Measurements from ENCODE around the gene MYZAP. TPM values are rescaled to one million over a fixed set of nuclear protein-coding genes. Genes with fewer than 3 reads are reported as not detected.

MYZAP gene
- total and polyA plus RNA-seq, 2 of the 13 experiments (the other 11 are each of a cell fraction or from before 2014, with no cell fraction given): not detected

GRCh38 chr15:57686657-57687056 is 95.0 kb downstream of the MYZAP start:
- intact Hi-C loops (cut with micrococcal nuclease; ENCODE audit: unreplicated experiment) (no loop called here), in situ Hi-C loops (cut with HindIII; ENCODE audit: extremely low pct_ligation_motif_present, low pct_unique_long_range_greater_than_20kb) (no loop called here)
- H3K4me1 ChIP-seq (ENCODE audit: insufficient read depth, low read length): no peaks in the 10 kb centered on the region
- H3K4me2 ChIP-seq (ENCODE audit: low read depth, low read length): no peak overlapping the region
- CTCF ChIA-PET (ENCODE audit: low intra/inter-chr PET ratio, low total read pairs): no interaction called here
- no peaks in the 10 kb centered on the region for H4K20me1 ChIP-seq (ENCODE audit: insufficient read depth, low read length)
- H3K27ac ChIP-seq (ENCODE audit: extremely low read length, insufficient read depth, low read length): no peak overlapping the region
- no peak for DNase-seq (ENCODE audit: low spot score)
- no peak for ATAC-seq
- no peaks in the 10 kb centered on the region for H3K36me3 ChIP-seq (replicated peaks in 1 of 2; ENCODE audit: control insufficient read depth in 1 of 2, insufficient read depth in 2 of 2, low read length in 2 of 2)
- H3K27me3 ChIP-seq (ENCODE audit: control insufficient read depth in 1 of 2, insufficient read depth in 2 of 2, low read length in 2 of 2): peaks cover 1 to 9% of the 10 kb centered on the region in 2 experiments; a peak in 3 of 5 replicates
- POLR2A ChIA-PET: no interaction called here
- no peaks in the 10 kb centered on the region for H3K9me3 ChIP-seq (ENCODE audit: low read length)
- WGBS (ENCODE audit: low lambda C conversion rate): 51% methylated on average over 4 of the region's 4 CpGs
- no TSS peak for BruUV-seq (replicated peaks)
- no peaks in the 10 kb centered on the region for H3K79me2 ChIP-seq (ENCODE audit: insufficient read depth, low read length)
- no peak overlapping the region for H3K9ac ChIP-seq (ENCODE audit: insufficient read depth, low read depth, low read length)
- H3K4me3 ChIP-seq (replicated peaks in 1 of 3; ENCODE audit: insufficient read depth in 1 of 3, low read depth in 2 of 3, low read length in 3 of 3): no peak overlapping the region
- FAIRE-seq: no peak
- H2AFZ ChIP-seq (ENCODE audit: low read length): no peak overlapping the region
- TF ChIP-seq, protein P1, sequence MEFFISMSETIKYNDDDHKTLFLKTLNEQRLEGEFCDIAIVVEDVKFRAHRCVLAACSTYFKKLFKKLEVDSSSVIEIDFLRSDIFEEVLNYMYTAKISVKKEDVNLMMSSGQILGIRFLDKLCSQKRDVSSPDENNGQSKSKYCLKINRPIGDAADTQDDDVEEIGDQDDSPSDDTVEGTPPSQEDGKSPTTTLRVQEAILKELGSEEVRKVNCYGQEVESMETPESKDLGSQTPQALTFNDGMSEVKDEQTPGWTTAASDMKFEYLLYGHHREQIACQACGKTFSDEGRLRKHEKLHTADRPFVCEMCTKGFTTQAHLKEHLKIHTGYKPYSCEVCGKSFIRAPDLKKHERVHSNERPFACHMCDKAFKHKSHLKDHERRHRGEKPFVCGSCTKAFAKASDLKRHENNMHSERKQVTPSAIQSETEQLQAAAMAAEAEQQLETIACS (CRISPR knock-in tag; IDR thresholded peaks at IDR 0.05): no peak
- TF ChIP-seq, protein P2, sequence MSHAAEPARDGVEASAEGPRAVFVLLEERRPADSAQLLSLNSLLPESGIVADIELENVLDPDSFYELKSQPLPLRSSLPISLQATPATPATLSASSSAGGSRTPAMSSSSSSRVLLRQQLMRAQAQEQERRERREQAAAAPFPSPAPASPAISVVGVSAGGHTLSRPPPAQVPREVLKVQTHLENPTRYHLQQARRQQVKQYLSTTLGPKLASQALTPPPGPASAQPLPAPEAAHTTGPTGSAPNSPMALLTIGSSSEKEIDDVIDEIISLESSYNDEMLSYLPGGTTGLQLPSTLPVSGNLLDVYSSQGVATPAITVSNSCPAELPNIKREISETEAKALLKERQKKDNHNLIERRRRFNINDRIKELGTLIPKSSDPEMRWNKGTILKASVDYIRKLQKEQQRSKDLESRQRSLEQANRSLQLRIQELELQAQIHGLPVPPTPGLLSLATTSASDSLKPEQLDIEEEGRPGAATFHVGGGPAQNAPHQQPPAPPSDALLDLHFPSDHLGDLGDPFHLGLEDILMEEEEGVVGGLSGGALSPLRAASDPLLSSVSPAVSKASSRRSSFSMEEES (CRISPR knock-in tag; IDR thresholded peaks at IDR 0.05): no peak
- TF ChIP-seq ZNF318 (CRISPR knock-in tag; IDR thresholded peaks at IDR 0.05) (no peak), ESRRA (CRISPR knock-in tag; IDR thresholded peaks at IDR 0.05; ENCODE audit: low read depth) (no peak), ZNF768 (CRISPR knock-in tag; IDR thresholded peaks at IDR 0.05) (no peak), ZNF337 (CRISPR knock-in tag; IDR thresholded peaks at IDR 0.05; ENCODE audit: borderline replicate concordance, low read depth) (no peak), ZNF619 (CRISPR knock-in tag; IDR thresholded peaks at IDR 0.05) (no peak), REL (CRISPR knock-in tag; conservative IDR thresholded peaks at IDR 0.05) (no peak), ZMYM4 (CRISPR knock-in tag; IDR thresholded peaks at IDR 0.05) (no peak), RFX3 (CRISPR knock-in tag; IDR thresholded peaks at IDR 0.05) (no peak), SIN3B (IDR thresholded peaks at IDR 0.05; ENCODE audit: low read length) (no peak), RARG (CRISPR knock-in tag; IDR thresholded peaks at IDR 0.05; ENCODE audit: low read depth) (no peak)
- TF ChIP-seq, protein P3, sequence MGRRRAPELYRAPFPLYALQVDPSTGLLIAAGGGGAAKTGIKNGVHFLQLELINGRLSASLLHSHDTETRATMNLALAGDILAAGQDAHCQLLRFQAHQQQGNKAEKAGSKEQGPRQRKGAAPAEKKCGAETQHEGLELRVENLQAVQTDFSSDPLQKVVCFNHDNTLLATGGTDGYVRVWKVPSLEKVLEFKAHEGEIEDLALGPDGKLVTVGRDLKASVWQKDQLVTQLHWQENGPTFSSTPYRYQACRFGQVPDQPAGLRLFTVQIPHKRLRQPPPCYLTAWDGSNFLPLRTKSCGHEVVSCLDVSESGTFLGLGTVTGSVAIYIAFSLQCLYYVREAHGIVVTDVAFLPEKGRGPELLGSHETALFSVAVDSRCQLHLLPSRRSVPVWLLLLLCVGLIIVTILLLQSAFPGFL (CRISPR knock-in tag; IDR thresholded peaks at IDR 0.05): no peak
- TF ChIP-seq, protein P4, sequence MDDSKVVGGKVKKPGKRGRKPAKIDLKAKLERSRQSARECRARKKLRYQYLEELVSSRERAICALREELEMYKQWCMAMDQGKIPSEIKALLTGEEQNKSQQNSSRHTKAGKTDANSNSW (CRISPR knock-in tag; IDR thresholded peaks at IDR 0.05; ENCODE audit: borderline replicate concordance): no peak
